HepG2 (cell line): Measurements from ENCODE around the gene CCDC106. TPM values are rescaled to one million over a fixed set of nuclear protein-coding genes. Genes with fewer than 3 reads are reported as not detected.

Source experiments
- FOSL2 ChIP-seq: sonication (generic); formaldehyde crosslinking; IDR thresholded peaks from 2 replicates; pipeline ENCODE4 v1.4.0; 2020; ENCODE audit warnings: missing genetic modification reagents
- FOXK1 ChIP-seq: sonication (generic); formaldehyde crosslinking; IDR thresholded peaks from 2 replicates; pipeline ENCODE4 v1.4.0; 2020; ENCODE audit warnings: low read depth, missing genetic modification reagents, borderline replicate concordance
- HDAC1 ChIP-seq: sonication (generic); formaldehyde crosslinking; IDR thresholded peaks from 2 replicates; pipeline ENCODE4 v1.5.1; 2020; ENCODE audit warnings: mild to moderate bottlenecking, missing genetic modification reagents
- HES4 ChIP-seq: sonication (generic); formaldehyde crosslinking; IDR thresholded peaks from 2 replicates; pipeline ENCODE4 v1.9.0; 2021; ENCODE audit warnings: mild to moderate bottlenecking, missing genetic modification reagents, borderline replicate concordance
- JUNB ChIP-seq: sonication (generic); formaldehyde crosslinking; IDR thresholded peaks from 2 replicates; pipeline ENCODE4 v1.8.0; 2022; ENCODE audit warnings: missing genetic modification reagents, mild to moderate bottlenecking, borderline replicate concordance
- NFKB2 ChIP-seq: sonication (generic); formaldehyde crosslinking; IDR thresholded peaks from 2 replicates; pipeline ENCODE4 v1.4.0; 2020; ENCODE audit warnings: missing genetic modification reagents, borderline replicate concordance
- ZFX ChIP-seq: sonication (generic); formaldehyde crosslinking; IDR thresholded peaks from 2 replicates; pipeline ENCODE4 v1.4.0; 2020; ENCODE audit warnings: mild to moderate bottlenecking, low read depth, missing genetic modification reagents, moderate library complexity
- ZNF143 ChIP-seq: sonication (generic); formaldehyde crosslinking; IDR thresholded peaks from 2 replicates; pipeline ENCODE4 v1.4.0; 2020; ENCODE audit warnings: missing genetic modification reagents
- ZNF160 ChIP-seq: sonication (generic); formaldehyde crosslinking; IDR thresholded peaks from 2 replicates; pipeline ENCODE4 v1.8.0; 2022; ENCODE audit warnings: mild to moderate bottlenecking, inconsistent platforms, missing genetic modification reagents
- ZNF431 ChIP-seq: sonication (generic); formaldehyde crosslinking; IDR thresholded peaks from 2 replicates; pipeline ENCODE4 v1.9.0; 2022; ENCODE audit warnings: missing genetic modification reagents, low read depth, mild to moderate bottlenecking, borderline replicate concordance
- ZNF546 ChIP-seq: sonication (generic); formaldehyde crosslinking; conservative IDR thresholded peaks from 2 replicates; pipeline ENCODE4 v1.8.1; 2023; ENCODE audit warnings: mild to moderate bottlenecking, missing genetic modification reagents
- ZNF772 ChIP-seq: sonication (generic); formaldehyde crosslinking; IDR thresholded peaks from 2 replicates; pipeline ENCODE4 v1.5.0; 2020; ENCODE audit warnings: mild to moderate bottlenecking, missing genetic modification reagents
- ZNF776 ChIP-seq: sonication (generic); formaldehyde crosslinking; IDR thresholded peaks from 2 replicates; pipeline ENCODE4 v1.4.0; 2020; ENCODE audit warnings: mild to moderate bottlenecking, missing genetic modification reagents
- ZNF841 ChIP-seq: sonication (generic); formaldehyde crosslinking; IDR thresholded peaks from 2 replicates; pipeline ENCODE4 v1.8.1; 2023; ENCODE audit warnings: missing genetic modification reagents, borderline replicate concordance
- polyA plus RNA-seq, 8 experiments: library from polyadenylated mRNA; depleted of rRNA in 3 of 8; stranded (reverse) in 7 of 8; unstranded in 1 of 8; fragments of >200 nt; fragmentation: Illumina TruSeq in 4 of 8; extraction: Trizol in 4 of 8; gene quantifications; 2 replicates each; pipeline versions ENCODE4 v1.2.1 to v1.2.3, GENCODE V29; 2011 to 2016; ENCODE audit warnings: low read depth in 4 of 8, missing spikeins in 1 of 8, mixed read lengths in 1 of 8; ENCODE audit not compliant: insufficient read depth in 1 of 8
- total RNA-seq, 5 experiments: library from RNA; depleted of rRNA; stranded (reverse); fragments of >200 nt; fragmentation: Illumina TruSeq; extraction: Trizol; gene quantifications; 2 replicates each; pipeline ENCODE4 v1.2.3, GENCODE V29; 2016; ENCODE audit warnings: low read depth in 1 of 5
- TF ChIP-seq, protein P1 (sequence below), 2 experiments: IDR thresholded peaks; 2 replicates each; pipeline ENCODE4 v1.6.1; 2011 to 2012; ENCODE audit warnings: low read length in 2 of 2, borderline replicate concordance in 1 of 2, low read depth in 1 of 2, mild to moderate bottlenecking in 1 of 2, moderate library complexity in 1 of 2
- TF ChIP-seq, protein P2 (sequence below): sonication (generic); formaldehyde crosslinking; IDR thresholded peaks from 2 replicates; pipeline ENCODE4 v1.5.0; 2020; ENCODE audit warnings: missing genetic modification reagents
- TF ChIP-seq, protein P3 (sequence below): sonication (generic); formaldehyde crosslinking; IDR thresholded peaks from 2 replicates; pipeline ENCODE4 v1.8.0; 2022; ENCODE audit warnings: mild to moderate bottlenecking, missing genetic modification reagents, moderate library complexity
- TF ChIP-seq, protein P4 (sequence below): sonication (generic); formaldehyde crosslinking; IDR thresholded peaks from 2 replicates; pipeline ENCODE4 v1.4.0; 2020; ENCODE audit warnings: missing genetic modification reagents

Gene CCDC106
- total and polyA plus RNA-seq, 2 of the 13 experiments (the other 11 are each of a cell fraction or from before 2014, with no cell fraction given) = 4.7 to 8.8 TPM

DNA sequence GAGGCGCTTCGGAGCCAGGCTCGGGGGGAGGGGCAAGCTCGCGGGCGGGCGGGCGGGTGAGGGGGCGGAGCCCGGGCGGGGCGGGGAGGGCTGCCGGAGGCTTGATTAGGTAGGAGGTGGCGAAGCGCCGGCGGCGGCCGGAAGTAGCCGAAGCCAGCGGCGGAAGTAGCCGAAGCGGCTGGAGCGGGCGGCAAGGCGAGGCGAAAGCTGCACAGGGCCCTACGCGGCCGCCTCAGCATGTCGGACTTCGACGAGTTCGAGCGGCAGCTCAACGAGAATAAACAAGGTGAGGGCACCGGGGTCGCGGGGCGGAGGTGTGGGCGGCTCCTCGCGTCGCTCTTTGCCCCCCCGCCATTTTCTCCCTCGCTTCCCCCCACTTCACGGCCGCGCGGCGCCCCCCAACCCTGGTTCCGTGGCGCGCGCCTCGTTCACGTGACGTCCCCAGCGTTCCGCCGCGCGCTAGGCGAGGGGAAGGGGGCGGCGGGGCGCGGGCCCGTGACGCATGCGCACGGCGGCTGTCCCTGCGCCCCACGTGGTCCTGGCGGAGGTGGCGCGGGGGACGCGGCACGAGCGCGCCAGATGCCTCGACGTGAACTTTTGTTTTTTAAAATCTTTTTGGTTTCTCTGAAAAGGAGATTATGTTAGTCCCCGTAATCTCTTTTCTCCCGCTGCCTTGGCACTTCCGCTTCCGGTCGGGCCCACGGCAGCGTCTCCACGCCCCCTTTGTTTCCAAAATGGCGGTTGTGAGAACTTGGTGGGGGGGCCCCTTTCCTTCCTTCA, 7.0 kb downstream of the CCDC106 start, which contains the start of gene U2AF2 (continued):
- TF ChIP-seq, protein P1, sequence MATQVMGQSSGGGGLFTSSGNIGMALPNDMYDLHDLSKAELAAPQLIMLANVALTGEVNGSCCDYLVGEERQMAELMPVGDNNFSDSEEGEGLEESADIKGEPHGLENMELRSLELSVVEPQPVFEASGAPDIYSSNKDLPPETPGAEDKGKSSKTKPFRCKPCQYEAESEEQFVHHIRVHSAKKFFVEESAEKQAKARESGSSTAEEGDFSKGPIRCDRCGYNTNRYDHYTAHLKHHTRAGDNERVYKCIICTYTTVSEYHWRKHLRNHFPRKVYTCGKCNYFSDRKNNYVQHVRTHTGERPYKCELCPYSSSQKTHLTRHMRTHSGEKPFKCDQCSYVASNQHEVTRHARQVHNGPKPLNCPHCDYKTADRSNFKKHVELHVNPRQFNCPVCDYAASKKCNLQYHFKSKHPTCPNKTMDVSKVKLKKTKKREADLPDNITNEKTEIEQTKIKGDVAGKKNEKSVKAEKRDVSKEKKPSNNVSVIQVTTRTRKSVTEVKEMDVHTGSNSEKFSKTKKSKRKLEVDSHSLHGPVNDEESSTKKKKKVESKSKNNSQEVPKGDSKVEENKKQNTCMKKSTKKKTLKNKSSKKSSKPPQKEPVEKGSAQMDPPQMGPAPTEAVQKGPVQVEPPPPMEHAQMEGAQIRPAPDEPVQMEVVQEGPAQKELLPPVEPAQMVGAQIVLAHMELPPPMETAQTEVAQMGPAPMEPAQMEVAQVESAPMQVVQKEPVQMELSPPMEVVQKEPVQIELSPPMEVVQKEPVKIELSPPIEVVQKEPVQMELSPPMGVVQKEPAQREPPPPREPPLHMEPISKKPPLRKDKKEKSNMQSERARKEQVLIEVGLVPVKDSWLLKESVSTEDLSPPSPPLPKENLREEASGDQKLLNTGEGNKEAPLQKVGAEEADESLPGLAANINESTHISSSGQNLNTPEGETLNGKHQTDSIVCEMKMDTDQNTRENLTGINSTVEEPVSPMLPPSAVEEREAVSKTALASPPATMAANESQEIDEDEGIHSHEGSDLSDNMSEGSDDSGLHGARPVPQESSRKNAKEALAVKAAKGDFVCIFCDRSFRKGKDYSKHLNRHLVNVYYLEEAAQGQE (IDR thresholded peaks at IDR 0.05; ENCODE audit: borderline replicate concordance in 1 of 2, low read depth in 1 of 2, low read length in 2 of 2) = peak in 1 of 2 experiments; percentile 19; a peak in 1 of 4 replicates
- TF ChIP-seq, protein P2, sequence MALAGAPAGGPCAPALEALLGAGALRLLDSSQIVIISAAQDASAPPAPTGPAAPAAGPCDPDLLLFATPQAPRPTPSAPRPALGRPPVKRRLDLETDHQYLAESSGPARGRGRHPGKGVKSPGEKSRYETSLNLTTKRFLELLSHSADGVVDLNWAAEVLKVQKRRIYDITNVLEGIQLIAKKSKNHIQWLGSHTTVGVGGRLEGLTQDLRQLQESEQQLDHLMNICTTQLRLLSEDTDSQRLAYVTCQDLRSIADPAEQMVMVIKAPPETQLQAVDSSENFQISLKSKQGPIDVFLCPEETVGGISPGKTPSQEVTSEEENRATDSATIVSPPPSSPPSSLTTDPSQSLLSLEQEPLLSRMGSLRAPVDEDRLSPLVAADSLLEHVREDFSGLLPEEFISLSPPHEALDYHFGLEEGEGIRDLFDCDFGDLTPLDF (CRISPR knock-in tag) = peak; percentile 48
- TF ChIP-seq, protein P3, sequence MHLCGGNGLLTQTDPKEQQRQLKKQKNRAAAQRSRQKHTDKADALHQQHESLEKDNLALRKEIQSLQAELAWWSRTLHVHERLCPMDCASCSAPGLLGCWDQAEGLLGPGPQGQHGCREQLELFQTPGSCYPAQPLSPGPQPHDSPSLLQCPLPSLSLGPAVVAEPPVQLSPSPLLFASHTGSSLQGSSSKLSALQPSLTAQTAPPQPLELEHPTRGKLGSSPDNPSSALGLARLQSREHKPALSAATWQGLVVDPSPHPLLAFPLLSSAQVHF (CRISPR knock-in tag) = 0 out of 2 replicates have a peak, but pooled peaks have one; percentile 48
- TF ChIP-seq FOSL2 (CRISPR knock-in tag) (no peak), ZNF143 (CRISPR knock-in tag) (0 out of 2 replicates have a peak, but pooled peaks have one; percentile 16), NFKB2 (CRISPR knock-in tag) (peak; percentile 54; the same call in 1 of the 2 replicates), ZNF841 (0 out of 2 replicates have a peak, but pooled peaks have one; percentile 46), JUNB (0 out of 2 replicates have a peak, but pooled peaks have one; percentile 25), ZNF431 (CRISPR knock-in tag) (peak; percentile 45; the same call in 1 of the 2 replicates), ZNF546 (CRISPR knock-in tag) (peak; percentile 76; the same call in 1 of the 2 replicates), ZNF160 (CRISPR knock-in tag) (0 out of 2 replicates have a peak, but pooled peaks have one; percentile 16), FOXK1 (CRISPR knock-in tag) (0 out of 2 replicates have a peak, but pooled peaks have one; percentile 25), ZFX (CRISPR knock-in tag) (peak; percentile 67; the same call in 1 of the 2 replicates), HDAC1 (CRISPR knock-in tag) (peak; percentile 38), ZNF772 (CRISPR knock-in tag) (no peak; the same call in 1 of the 2 replicates), HES4 (CRISPR knock-in tag) (peak; percentile 67; the same call in 1 of the 2 replicates), ZNF776 (CRISPR knock-in tag) (0 out of 2 replicates have a peak, but pooled peaks have one; percentile 52)
- TF ChIP-seq, protein P4, sequence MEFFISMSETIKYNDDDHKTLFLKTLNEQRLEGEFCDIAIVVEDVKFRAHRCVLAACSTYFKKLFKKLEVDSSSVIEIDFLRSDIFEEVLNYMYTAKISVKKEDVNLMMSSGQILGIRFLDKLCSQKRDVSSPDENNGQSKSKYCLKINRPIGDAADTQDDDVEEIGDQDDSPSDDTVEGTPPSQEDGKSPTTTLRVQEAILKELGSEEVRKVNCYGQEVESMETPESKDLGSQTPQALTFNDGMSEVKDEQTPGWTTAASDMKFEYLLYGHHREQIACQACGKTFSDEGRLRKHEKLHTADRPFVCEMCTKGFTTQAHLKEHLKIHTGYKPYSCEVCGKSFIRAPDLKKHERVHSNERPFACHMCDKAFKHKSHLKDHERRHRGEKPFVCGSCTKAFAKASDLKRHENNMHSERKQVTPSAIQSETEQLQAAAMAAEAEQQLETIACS = peak; percentile 89
